Peyer's patch (tissue), 4 donors: ENCODE data around the gene CRLF1. TPM values are rescaled to one million over a fixed set of nuclear protein-coding genes. Genes with fewer than 3 reads are reported as not detected.
"Not testable (repeated sequence)": the region's sequence is repeated elsewhere in the genome, so short reads cannot be mapped to it uniquely, and the experiment has no call there.

Experiments
- DNase-seq, 3 donors: peaks; one replicate each; pipeline ENCODE4 v3.0.0-alpha.2; 2017 to 2019
- H3K27ac ChIP-seq, 4 donors: fragments of 200-600 bp; sonication (generic); one replicate each; pipeline ENCODE4 v1.5.1; 2016 to 2019
- H3K27me3 ChIP-seq, 2 donors: fragments of 200-600 bp; sonication (generic); one replicate each; pipeline ENCODE4 v1.5.1; 2019
- H3K36me3 ChIP-seq, 3 donors: fragments of 200-600 bp; sonication (generic); one replicate each; pipeline ENCODE4 v1.5.1; 2016 to 2019
- H3K4me1 ChIP-seq, 4 donors: fragments of 200-600 bp; sonication (generic); one replicate each; pipeline ENCODE4 v1.5.1; 2016 to 2019
- H3K4me3 ChIP-seq, 4 donors: fragments of 200-600 bp; sonication (generic); 1 replicate in 3 of 4; 2 replicates in 1 of 4; pipeline ENCODE4 v1.5.1; 2016 to 2019; ENCODE audit warnings: mild to moderate bottlenecking in 1 of 4
- H3K9me3 ChIP-seq, 4 donors: fragments of 200-600 bp; sonication (generic); one replicate each; pipeline ENCODE4 v1.5.1; 2016 to 2019; ENCODE audit warnings: mild to moderate bottlenecking in 1 of 4
- POLR2A ChIP-seq, 2 donors: fragments of 450-650 bp; IDR thresholded peaks; one replicate each; pipeline ENCODE4 v1.5.1; 2017; ENCODE audit warnings: antibody characterized with exemption in 2 of 2, mild to moderate bottlenecking in 2 of 2, moderate library complexity in 2 of 2
- total RNA-seq, 4 donors: library from RNA; depleted of rRNA; stranded (reverse); fragments of >200 nt; gene quantifications; one replicate each; pipeline ENCODE4 v1.1.0, GENCODE V29; 2016
- TF ChIP-seq, protein P1 (sequence below), 6 experiments: fragments of 450-650 bp in 4 of 6; fragments of 200-600 bp in 2 of 6; sonication (generic) in 1 of 6; IDR thresholded peaks; one replicate each; pipeline ENCODE4 v1.5.1; 2017 to 2019; ENCODE audit warnings: antibody characterized with exemption in 6 of 6, mild to moderate bottlenecking in 3 of 6, moderate library complexity in 1 of 6

Gene CRLF1
- total RNA-seq, 4 donors from 2014 or later = 4.0 to 28.9 (median 23.3) TPM

DNA sequence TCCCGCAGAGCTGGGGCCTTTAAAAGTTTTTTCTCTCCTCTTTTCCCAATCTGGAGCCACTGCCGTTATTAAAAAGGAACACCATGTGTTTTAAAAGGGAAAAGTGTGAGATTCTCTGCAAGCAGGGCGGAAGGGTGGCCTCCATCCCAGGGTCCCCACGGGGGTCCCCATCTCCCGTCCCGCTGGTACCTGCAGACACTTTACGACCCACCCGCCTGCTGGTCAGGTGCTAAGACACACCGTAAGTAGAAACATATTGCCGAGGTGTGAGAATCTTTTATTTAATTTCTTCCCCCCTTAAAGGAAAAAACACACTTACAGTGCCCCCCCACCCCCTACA, 1.8 kb downstream of the CRLF1 start:
- TF ChIP-seq POLR2A (IDR thresholded peaks at IDR 0.05) = no peak
- TF ChIP-seq, protein P1, sequence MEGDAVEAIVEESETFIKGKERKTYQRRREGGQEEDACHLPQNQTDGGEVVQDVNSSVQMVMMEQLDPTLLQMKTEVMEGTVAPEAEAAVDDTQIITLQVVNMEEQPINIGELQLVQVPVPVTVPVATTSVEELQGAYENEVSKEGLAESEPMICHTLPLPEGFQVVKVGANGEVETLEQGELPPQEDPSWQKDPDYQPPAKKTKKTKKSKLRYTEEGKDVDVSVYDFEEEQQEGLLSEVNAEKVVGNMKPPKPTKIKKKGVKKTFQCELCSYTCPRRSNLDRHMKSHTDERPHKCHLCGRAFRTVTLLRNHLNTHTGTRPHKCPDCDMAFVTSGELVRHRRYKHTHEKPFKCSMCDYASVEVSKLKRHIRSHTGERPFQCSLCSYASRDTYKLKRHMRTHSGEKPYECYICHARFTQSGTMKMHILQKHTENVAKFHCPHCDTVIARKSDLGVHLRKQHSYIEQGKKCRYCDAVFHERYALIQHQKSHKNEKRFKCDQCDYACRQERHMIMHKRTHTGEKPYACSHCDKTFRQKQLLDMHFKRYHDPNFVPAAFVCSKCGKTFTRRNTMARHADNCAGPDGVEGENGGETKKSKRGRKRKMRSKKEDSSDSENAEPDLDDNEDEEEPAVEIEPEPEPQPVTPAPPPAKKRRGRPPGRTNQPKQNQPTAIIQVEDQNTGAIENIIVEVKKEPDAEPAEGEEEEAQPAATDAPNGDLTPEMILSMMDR (IDR thresholded peaks at IDR 0.05) = no peak
- Histone ChIP-seq H3K27ac (no peak overlapping the region), H3K9me3 (no peaks in the 10 kb centered on the region), H3K4me3 (no peak overlapping the region), H3K36me3 (no peaks in the 10 kb centered on the region), H3K27me3 (peaks cover 0 to 52% of the 10 kb centered on the region in 2 donors), H3K4me1 (peaks cover 0 to 35% (median 5%) of the 10 kb centered on the region in 4 donors)
- no peak for DNase-seq

- TF ChIP-seq POLR2A (IDR thresholded peaks at IDR 0.05) = no peak
- TF ChIP-seq, protein P1 (IDR thresholded peaks at IDR 0.05) = no peak
- no peak for DNase-seq
- no peak overlapping the region for H3K4me3 ChIP-seq
- peaks cover 0 to 35% (median 5%) of the 10 kb centered on the region in 4 donors for H3K4me1 ChIP-seq
- H3K27me3 ChIP-seq = peaks cover 0 to 46% of the 10 kb centered on the region in 2 donors
- H3K9me3 ChIP-seq = no peaks in the 10 kb centered on the region
- no peaks in the 10 kb centered on the region for H3K36me3 ChIP-seq
- no peak overlapping the region for H3K27ac ChIP-seq
Observed at GRCh38 chr19:18603958-18604819, 2.4 kb downstream of the CRLF1 start.

DNA sequence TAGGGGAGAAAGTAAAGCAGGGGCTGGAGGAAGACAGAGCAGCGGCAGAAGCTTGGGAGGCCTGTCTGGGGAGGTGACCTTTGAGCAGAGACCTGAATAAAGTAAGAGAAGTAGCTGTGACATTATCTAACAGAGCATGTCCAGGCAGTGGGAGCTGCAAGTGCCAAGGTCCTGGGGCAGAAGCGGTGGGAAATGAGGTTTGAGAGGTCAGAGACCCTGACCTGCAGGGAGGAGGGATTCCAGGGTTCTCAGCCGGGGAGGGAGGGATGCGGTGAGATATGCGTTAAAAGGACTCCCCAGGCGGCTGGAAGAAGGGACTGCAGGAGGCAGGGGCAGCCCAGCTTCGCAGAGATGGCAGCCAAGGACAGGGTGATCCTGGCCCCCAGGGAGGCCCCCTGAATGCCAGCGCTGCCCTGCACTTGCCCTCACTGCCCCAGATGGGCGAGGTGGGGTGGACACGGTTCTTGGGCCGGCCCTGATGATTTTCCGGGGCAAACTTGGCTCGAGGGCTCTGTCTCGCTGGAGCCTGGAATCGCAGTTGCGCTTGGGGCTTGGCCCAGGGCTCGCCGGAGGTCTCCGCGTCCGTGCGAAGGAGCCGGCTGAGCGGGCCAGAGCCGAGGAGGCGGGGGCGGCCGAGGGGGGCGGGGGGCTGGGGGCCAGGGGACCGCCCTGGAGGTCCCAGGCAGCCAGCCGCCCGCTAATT, 3.2 kb downstream of the CRLF1 start:
- no peak overlapping the region for H3K27ac ChIP-seq
- H3K9me3 ChIP-seq = no peaks in the 10 kb centered on the region
- H3K36me3 ChIP-seq = no peaks in the 10 kb centered on the region
- TF ChIP-seq POLR2A (IDR thresholded peaks at IDR 0.05) = no peak
- TF ChIP-seq, protein P1 (IDR thresholded peaks at IDR 0.05) = peak in 3 of 6 experiments; percentile 17 to 25 (median 18)
- DNase-seq = no peak
- H3K27me3 ChIP-seq = peaks cover 0 to 46% of the 10 kb centered on the region in 2 donors
- no peak overlapping the region for H3K4me3 ChIP-seq
- peaks cover 0 to 35% (median 5%) of the 10 kb centered on the region in 4 donors for H3K4me1 ChIP-seq

DNA sequence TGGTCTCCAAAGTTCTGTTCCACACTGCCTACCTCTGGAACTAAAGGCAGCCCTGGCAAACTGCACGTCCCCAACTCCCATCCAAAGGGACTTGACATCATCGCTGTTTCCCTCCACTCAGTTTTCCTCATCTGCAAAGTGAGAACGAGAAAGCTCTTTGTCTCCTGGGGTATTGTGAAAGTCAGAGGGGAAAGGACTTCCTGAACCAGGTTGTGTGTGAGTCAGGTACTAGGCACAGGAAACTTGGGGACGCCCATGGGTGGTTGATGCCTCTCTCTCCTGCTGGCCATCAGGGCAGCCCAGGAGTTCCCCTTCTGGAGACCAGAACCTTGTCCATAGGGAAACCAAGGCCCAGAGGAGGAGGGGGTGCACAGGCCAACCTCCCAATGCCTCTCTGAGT, 4.7 kb downstream of the CRLF1 start:
- no peaks in the 10 kb centered on the region for H3K9me3 ChIP-seq
- TF ChIP-seq, protein P1 (IDR thresholded peaks at IDR 0.05) = no peak
- TF ChIP-seq POLR2A (IDR thresholded peaks at IDR 0.05) = no peak
- peaks cover 0 to 22% (median 5%) of the 10 kb centered on the region in 4 donors for H3K4me1 ChIP-seq
- no peak overlapping the region for H3K27ac ChIP-seq
- H3K27me3 ChIP-seq = peaks cover 0 to 33% of the 10 kb centered on the region in 2 donors
- DNase-seq = no peak
- H3K4me3 ChIP-seq = no peak overlapping the region
- no peaks in the 10 kb centered on the region for H3K36me3 ChIP-seq

DNA sequence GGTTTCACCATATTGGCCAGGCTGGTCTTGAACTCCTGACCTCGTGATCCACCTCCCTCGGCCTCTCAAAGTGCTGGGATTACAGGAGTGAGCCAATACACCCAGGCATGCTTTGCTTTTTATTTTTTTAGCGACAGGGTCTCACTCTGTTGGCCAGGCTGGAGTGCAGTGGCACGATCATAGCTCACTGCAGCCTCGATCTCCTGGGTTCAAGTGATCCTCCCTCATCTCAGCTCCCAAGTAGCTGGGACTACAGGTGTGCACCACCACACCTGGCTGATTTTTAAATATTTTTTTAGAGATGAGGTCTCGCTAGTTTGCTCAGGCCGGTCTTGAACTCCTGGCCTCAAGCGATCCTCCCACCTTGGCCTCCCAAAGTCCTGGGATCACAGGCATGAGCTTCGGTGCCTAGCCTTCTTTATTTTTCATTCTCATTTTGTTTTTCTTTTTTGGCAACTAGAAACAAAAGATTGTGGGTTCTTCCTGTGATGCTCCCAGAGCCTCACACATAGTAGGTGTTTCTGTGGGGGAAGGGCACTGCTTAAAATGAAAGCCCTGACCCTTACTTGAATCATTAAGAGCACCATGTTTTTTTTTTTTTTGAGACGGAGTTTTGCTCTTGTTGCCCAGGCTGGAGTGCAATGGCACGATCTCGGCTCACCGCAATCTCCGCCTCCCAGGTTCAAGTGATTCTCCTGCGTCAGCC, 5.8 kb downstream of the CRLF1 start:
- not testable (repeated sequence) for H3K36me3 ChIP-seq, H3K27ac ChIP-seq, H3K4me3 ChIP-seq, H3K9me3 ChIP-seq, DNase-seq
- H3K4me1 ChIP-seq = peaks cover 0 to 15% (median 2%) of the 10 kb centered on the region in 4 donors
- peaks cover 0 to 34% of the 10 kb centered on the region in 2 donors for H3K27me3 ChIP-seq
